ENCODE measurements around the gene PTPRT. TPM values are rescaled to one million over a fixed set of nuclear protein-coding genes. Genes with fewer than 3 reads are reported as not detected.

The PTPRT gene
- total RNA-seq, 4 donors from 2014 or later: 0.72 to 2.5 (median 1.4) TPM

DNA sequence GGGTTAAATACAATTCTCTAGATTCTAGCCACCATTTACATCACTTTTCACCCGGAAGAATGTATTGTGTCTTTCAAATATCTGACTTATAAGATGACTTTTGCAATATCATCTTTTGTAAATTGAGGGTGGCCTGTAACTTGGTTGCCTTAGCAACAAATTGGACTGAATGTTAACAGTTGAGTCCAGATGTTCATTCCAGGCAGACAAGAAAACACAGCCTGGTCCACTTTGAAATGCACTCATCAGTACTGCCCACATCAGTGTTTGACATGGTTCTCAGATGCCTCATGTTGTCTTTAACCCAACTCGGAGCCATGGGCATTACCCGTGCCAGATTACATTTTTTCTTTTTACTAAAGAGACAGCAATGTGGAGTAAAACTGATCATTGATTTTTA lies 789.9 kb downstream of the PTPRT start:
- WGBS: 57% methylated on average over 3 of the region's 3 CpGs

DNA sequence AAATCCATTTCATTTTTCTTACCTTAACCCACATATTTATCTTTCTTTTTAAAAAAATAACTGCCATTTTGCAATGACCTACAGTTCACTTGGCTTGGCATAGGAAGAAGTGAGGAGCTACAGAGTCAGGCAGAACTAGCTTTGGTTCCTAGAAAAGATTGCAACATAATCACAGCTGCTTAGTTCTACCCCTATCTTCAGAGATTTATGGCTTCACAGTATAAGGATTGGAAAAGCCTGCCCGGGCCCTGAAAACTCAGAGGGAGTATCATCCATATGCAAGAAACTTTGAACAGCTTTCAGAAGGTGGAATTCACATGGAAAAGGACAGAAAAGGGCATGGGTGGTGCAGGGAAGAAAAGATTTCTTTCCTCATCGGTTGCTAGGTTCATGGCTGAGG lies 797.3 kb downstream of the PTPRT start:
- TF ChIP-seq POLR2AphosphoS5 (IDR thresholded peaks at IDR 0.05): no peak
- TF ChIP-seq EP300 (IDR thresholded peaks at IDR 0.05): no peak
- no peak for TF ChIP-seq POLR2A (IDR thresholded peaks at IDR 0.05)
- TF ChIP-seq, protein P1, sequence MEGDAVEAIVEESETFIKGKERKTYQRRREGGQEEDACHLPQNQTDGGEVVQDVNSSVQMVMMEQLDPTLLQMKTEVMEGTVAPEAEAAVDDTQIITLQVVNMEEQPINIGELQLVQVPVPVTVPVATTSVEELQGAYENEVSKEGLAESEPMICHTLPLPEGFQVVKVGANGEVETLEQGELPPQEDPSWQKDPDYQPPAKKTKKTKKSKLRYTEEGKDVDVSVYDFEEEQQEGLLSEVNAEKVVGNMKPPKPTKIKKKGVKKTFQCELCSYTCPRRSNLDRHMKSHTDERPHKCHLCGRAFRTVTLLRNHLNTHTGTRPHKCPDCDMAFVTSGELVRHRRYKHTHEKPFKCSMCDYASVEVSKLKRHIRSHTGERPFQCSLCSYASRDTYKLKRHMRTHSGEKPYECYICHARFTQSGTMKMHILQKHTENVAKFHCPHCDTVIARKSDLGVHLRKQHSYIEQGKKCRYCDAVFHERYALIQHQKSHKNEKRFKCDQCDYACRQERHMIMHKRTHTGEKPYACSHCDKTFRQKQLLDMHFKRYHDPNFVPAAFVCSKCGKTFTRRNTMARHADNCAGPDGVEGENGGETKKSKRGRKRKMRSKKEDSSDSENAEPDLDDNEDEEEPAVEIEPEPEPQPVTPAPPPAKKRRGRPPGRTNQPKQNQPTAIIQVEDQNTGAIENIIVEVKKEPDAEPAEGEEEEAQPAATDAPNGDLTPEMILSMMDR (IDR thresholded peaks at IDR 0.05): no peak
- Histone ChIP-seq H3K27me3 (no peaks in the 10 kb centered on the region), H3K4me3 (no peak overlapping the region), H3K27ac (no peak overlapping the region), H3K4me1 (no peaks in the 10 kb centered on the region), H3K36me3 (no peaks in the 10 kb centered on the region), H3K9me3 (no peaks in the 10 kb centered on the region)
- no peak for DNase-seq (ENCODE audit: low spot score in 2 of 2)
- 14% methylated on average over 2 of the region's 2 CpGs for WGBS

More for the DNA sequence above, 789.9 kb downstream of the PTPRT start:
- TF ChIP-seq, protein P1 (IDR thresholded peaks at IDR 0.05): no peak
- TF ChIP-seq POLR2AphosphoS5 (IDR thresholded peaks at IDR 0.05): no peak
- TF ChIP-seq EP300 (IDR thresholded peaks at IDR 0.05): no peak
- no peak for TF ChIP-seq POLR2A (IDR thresholded peaks at IDR 0.05)
- H3K27ac ChIP-seq: no peak overlapping the region
- H3K4me1 ChIP-seq: no peaks in the 10 kb centered on the region
- H3K4me3 ChIP-seq: no peak overlapping the region
- no peaks in the 10 kb centered on the region for H3K36me3 ChIP-seq
- no peaks in the 10 kb centered on the region for H3K27me3 ChIP-seq
- no peak for DNase-seq (ENCODE audit: low spot score in 2 of 2)
- no peaks in the 10 kb centered on the region for H3K9me3 ChIP-seq

DNA sequence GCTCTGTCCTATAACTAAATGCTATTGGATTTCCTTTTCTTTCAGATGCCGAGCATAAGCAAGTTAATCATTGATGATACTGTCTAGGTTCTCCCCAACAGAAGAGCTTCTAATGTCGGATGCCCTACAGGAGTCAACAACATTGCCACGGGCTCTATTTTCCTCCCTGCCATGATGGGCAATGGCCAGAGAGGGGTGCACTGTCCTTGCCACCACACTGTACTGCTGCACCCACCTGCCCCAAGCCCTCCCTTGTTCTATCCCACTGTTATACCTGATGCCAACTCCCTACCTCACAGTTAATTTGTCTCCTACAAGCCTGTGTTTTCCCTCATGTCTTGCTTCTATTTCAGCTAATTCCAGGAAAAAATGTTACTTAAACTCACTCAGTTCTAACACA lies 797.9 kb downstream of the PTPRT start:
- Histone ChIP-seq H3K27ac (no peak overlapping the region), H3K36me3 (no peaks in the 10 kb centered on the region), H3K27me3 (no peaks in the 10 kb centered on the region), H3K4me1 (no peaks in the 10 kb centered on the region), H3K4me3 (no peak overlapping the region), H3K9me3 (no peaks in the 10 kb centered on the region)
- no peak for TF ChIP-seq EP300 (IDR thresholded peaks at IDR 0.05)
- TF ChIP-seq POLR2AphosphoS5 (IDR thresholded peaks at IDR 0.05): no peak
- TF ChIP-seq, protein P1 (IDR thresholded peaks at IDR 0.05): no peak
- no peak for TF ChIP-seq POLR2A (IDR thresholded peaks at IDR 0.05)
- 81% methylated on average over 3 of the region's 3 CpGs for WGBS
- DNase-seq (ENCODE audit: low spot score in 2 of 2): no peak

DNA sequence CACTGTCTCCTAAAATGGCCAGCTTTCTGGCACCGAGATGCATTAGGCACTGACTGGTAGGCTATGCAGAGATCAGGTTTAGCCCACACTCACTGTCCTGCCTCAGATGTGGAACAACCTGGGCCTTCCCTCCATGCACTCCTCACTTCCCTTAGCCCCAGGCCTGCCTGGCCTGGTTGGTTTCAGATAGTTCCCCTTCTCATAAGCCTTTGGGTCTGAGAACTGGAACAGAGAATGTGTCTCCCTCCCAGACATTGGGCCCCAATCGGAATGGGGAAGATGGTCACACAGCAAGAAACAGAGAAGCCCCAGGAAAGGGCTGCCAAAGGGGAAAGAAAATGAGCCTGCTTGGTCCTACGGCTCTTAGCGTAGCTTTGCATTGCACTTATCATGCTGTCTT lies 809.4 kb downstream of the PTPRT start:
- DNase-seq (ENCODE audit: low spot score in 2 of 2): no peak

DNA sequence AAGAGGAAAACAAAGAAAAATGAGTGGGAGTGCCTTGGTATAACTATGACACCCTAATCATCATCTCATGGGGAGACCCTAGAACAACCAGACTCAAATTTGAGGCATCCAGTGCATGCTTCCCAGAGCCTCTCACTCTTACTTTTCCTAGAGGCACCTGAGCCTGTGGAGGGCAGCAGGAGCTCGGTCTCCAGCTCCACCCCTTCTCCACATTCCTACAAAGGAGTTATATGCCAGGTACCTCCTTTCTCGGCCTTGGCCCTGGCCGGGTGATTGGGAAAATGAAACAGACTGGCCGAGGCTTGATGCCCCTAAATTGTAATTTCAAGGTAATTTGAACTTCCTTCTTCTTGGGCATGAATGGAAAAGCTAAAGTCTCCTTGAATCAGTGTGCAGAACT lies 810.3 kb downstream of the PTPRT start:
- Histone ChIP-seq H3K27me3 (peaks cover 2% of the 10 kb centered on the region), H3K4me1 (no peaks in the 10 kb centered on the region), H3K4me3 (no peak overlapping the region), H3K9me3 (no peaks in the 10 kb centered on the region), H3K27ac (no peak overlapping the region), H3K36me3 (no peaks in the 10 kb centered on the region)
- TF ChIP-seq POLR2AphosphoS5 (IDR thresholded peaks at IDR 0.05) (no peak), POLR2A (IDR thresholded peaks at IDR 0.05) (no peak), EP300 (IDR thresholded peaks at IDR 0.05) (no peak)
- TF ChIP-seq, protein P1 (IDR thresholded peaks at IDR 0.05): no peak
- no peak for DNase-seq (ENCODE audit: low spot score in 2 of 2)
- WGBS: 66% methylated on average over 4 of the region's 4 CpGs

More for the DNA sequence above, 809.4 kb downstream of the PTPRT start:
- H3K36me3 ChIP-seq: no peaks in the 10 kb centered on the region
- peaks cover 2% of the 10 kb centered on the region for H3K27me3 ChIP-seq
- no peaks in the 10 kb centered on the region for H3K4me1 ChIP-seq
- 89% methylated on average over 4 of the region's 4 CpGs for WGBS
- H3K9me3 ChIP-seq: no peaks in the 10 kb centered on the region
- H3K27ac ChIP-seq: no peak overlapping the region
- no peak overlapping the region for H3K4me3 ChIP-seq
- TF ChIP-seq POLR2A (IDR thresholded peaks at IDR 0.05) (no peak), EP300 (IDR thresholded peaks at IDR 0.05) (no peak), POLR2AphosphoS5 (IDR thresholded peaks at IDR 0.05) (no peak)
- TF ChIP-seq, protein P1 (IDR thresholded peaks at IDR 0.05): no peak

Data from suprapubic skin (tissue), 4 donors.